Thyroid gland (tissue), 4 donors: ENCODE measurements around the gene NAA60.

ENCODE experiments used
- POLR2A ChIP-seq, 2 donors: fragments of 450-650 bp; IDR thresholded peaks; one replicate each; pipeline ENCODE4 v1.6.1; 2017; ENCODE audit warnings: antibody characterized with exemption in 2 of 2, mild to moderate bottlenecking in 2 of 2, moderate library complexity in 1 of 2
- TF ChIP-seq, protein P1 (sequence below), 6 experiments: fragments of 200-600 bp in 3 of 6; fragments of 450-650 bp in 3 of 6; sonication (generic) in 3 of 6; IDR thresholded peaks; one replicate each; pipeline ENCODE4 v1.5.1; 2016 to 2019; ENCODE audit warnings: antibody characterized with exemption in 6 of 6, mild to moderate bottlenecking in 2 of 6, inconsistent platforms in 1 of 6, moderate library complexity in 1 of 6

DNA sequence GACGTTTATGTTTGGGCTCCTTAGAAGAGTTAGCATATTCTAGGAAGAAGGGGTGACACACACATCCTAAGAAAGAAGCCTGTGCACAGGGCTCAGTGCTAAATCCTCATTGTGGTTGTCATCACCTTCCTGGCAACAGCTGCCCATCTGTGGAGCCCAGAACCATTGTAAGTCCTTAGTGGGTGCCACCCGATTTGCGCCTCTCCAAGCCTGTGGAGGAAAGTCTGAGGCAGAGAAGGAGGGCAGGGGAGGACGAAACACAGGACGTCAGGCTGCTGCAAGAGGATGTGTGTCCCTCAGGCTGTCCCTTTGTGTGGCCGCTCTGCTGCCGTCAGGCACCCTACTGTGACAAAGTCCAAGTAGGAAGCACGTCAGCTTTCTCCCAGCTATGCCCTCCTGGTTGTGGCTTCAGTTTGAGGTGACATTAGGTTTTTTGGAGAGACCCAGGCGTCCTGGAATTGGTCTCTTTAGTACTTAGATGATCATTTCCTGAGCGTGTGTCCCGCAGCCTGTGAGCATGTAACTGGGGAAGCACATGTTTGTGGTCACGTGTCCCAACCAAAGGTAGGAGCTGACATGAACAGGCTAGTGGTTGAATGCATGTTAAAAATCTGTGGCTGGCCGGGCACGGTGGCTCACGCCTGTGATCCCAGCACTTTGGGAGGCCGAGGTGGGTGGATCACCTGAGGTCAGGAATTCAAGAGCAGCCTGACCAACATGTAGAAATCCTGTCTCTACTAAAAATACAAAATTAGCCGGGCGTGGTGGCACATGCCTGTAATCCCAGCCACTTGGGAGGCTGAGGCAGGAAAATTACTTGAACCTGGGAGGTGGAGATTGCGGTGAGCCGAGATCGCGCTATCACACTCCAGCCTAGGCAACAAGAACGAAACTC lies 68.1 kb downstream of the NAA60 start:
- TF ChIP-seq, protein P1, sequence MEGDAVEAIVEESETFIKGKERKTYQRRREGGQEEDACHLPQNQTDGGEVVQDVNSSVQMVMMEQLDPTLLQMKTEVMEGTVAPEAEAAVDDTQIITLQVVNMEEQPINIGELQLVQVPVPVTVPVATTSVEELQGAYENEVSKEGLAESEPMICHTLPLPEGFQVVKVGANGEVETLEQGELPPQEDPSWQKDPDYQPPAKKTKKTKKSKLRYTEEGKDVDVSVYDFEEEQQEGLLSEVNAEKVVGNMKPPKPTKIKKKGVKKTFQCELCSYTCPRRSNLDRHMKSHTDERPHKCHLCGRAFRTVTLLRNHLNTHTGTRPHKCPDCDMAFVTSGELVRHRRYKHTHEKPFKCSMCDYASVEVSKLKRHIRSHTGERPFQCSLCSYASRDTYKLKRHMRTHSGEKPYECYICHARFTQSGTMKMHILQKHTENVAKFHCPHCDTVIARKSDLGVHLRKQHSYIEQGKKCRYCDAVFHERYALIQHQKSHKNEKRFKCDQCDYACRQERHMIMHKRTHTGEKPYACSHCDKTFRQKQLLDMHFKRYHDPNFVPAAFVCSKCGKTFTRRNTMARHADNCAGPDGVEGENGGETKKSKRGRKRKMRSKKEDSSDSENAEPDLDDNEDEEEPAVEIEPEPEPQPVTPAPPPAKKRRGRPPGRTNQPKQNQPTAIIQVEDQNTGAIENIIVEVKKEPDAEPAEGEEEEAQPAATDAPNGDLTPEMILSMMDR (IDR thresholded peaks at IDR 0.05): no peak
- no peak for TF ChIP-seq POLR2A (IDR thresholded peaks at IDR 0.05)
